HG03575 (cell line): ENCODE results near the gene S1PR1.

Experiments used
- ATAC-seq: cut with Tn5 transposase; IDR thresholded peaks from one replicate; pipeline ENCODE4 v1.9.1; 2021; ENCODE audit not compliant: unreplicated experiment, insufficient number of reproducible peaks, low FRiP score; ENCODE audit errors: extremely low read depth

S1PR1 gene

GRCh38 chr1:101267082-101267481 is 30.3 kb downstream of the S1PR1 start:
- no peak for ATAC-seq

- no peak for ATAC-seq
Measured at GRCh38 chr1:101268893-101269292, 32.1 kb downstream of the S1PR1 start.

- no peak for ATAC-seq
Measured at GRCh38 chr1:101275672-101276071, 38.9 kb downstream of the S1PR1 start.

GRCh38 chr1:101276818-101277217 is 40.0 kb downstream of the S1PR1 start:
- ATAC-seq, result no peak

- no peak for ATAC-seq
Measured at GRCh38 chr1:101278238-101278637, 41.4 kb downstream of the S1PR1 start.

- ATAC-seq, result no peak
Measured at GRCh38 chr1:101278845-101279244, 42.0 kb downstream of the S1PR1 start.

- ATAC-seq, result no peak
Measured at GRCh38 chr1:101280049-101280592, 43.3 kb downstream of the S1PR1 start.

- no peak for ATAC-seq
Measured at GRCh38 chr1:101280942-101281654, 44.3 kb downstream of the S1PR1 start.

GRCh38 chr1:101281751-101282150 is 44.9 kb downstream of the S1PR1 start:
- no peak for ATAC-seq

GRCh38 chr1:101282314-101283038 is 45.7 kb downstream of the S1PR1 start:
- no peak for ATAC-seq

- no peak for ATAC-seq
Measured at GRCh38 chr1:101283443-101283842, 46.6 kb downstream of the S1PR1 start.

GRCh38 chr1:101284021-101284420 is 47.2 kb downstream of the S1PR1 start:
- no peak for ATAC-seq

- no peak for ATAC-seq
Measured at GRCh38 chr1:101284622-101285218, 47.9 kb downstream of the S1PR1 start.

- ATAC-seq, result no peak
Measured at GRCh38 chr1:101285922-101286570, 49.2 kb downstream of the S1PR1 start.

- ATAC-seq, result no peak
Measured at GRCh38 chr1:101288491-101288944, 51.7 kb downstream of the S1PR1 start.

- no peak for ATAC-seq
Measured at GRCh38 chr1:101290119-101290921, 53.5 kb downstream of the S1PR1 start.
